ENCODE results near the gene SLC22A23.

The SLC22A23 gene

DNA sequence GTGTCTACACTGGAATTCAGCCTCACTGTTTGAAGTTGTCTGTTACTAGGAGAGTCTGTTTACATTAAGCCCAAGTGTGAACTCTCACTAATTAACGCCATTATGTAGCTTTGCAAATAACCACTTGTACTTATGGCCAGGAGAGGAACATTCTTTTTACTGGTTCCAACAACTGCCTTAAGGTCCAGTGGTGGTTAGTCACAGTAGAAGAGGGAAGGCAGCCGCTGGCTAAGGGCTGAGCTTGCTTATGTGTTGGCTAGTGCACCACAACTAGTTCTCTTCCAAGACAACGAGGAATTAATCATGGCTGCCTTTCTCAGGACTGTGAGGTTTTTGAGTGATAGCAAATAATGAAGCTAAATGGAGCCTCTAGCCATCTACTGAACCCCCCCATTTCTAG lies 14.9 kb upstream of the SLC22A23 start:
- no peak for DNase-seq

DNA sequence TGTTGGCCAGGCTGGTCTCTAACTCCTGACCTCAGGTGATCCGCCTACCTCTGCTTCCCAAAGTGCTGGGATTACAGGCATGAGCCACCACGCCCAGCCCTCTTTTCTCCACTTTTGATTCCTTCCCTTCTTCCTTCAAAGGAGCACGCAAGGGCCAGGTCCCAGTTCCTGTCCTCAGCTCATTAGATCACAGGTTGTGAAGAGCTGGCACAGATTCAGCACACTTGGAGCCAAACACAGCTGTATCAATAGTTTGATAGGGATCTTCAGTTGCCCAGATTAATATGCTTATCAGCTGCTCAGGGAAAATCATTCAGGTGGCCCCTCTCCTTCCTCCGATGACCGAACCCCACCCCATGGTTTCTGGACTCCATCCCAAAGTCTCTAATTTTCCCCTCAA lies 14.4 kb upstream of the SLC22A23 start:
- DNase-seq: no peak

DNA sequence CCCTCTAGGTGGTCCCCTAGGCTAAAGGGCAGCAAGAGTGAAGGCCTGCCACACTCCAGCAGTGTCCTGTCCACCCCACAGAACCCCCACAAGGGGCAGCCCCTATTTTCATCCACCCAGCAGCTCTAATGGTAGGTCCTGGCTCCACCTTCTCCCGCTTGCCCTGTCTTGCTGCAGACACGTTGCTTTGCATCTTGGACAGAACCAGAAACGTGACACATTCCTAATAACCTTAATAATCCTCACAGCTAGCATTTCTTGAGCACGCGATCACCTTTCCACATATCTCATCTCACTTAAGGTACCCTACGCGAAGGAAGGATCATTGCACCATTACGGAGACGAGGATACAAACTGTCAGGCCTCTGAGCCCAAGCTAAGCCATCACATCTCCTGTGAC lies 11.7 kb upstream of the SLC22A23 start:
- no peak for DNase-seq

DNA sequence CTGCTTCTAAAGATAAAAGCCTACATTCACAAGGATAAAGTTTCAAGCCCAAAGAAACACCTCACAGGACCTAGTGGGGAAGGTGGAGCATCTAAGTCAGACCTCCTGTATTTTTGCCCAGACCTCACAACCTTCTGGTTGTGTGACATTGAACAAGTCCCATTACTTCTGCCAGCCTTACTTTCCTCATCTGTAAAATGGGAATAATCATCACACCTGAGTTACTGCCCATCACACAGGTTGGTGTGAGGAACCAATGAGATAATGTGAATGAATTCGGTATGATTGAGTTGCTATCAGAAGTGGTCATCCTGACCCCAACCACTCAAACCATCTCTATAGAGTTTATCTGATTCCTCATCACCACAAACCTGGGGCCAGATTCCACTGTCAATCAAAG lies 11.1 kb upstream of the SLC22A23 start:
- no peak for DNase-seq

DNA sequence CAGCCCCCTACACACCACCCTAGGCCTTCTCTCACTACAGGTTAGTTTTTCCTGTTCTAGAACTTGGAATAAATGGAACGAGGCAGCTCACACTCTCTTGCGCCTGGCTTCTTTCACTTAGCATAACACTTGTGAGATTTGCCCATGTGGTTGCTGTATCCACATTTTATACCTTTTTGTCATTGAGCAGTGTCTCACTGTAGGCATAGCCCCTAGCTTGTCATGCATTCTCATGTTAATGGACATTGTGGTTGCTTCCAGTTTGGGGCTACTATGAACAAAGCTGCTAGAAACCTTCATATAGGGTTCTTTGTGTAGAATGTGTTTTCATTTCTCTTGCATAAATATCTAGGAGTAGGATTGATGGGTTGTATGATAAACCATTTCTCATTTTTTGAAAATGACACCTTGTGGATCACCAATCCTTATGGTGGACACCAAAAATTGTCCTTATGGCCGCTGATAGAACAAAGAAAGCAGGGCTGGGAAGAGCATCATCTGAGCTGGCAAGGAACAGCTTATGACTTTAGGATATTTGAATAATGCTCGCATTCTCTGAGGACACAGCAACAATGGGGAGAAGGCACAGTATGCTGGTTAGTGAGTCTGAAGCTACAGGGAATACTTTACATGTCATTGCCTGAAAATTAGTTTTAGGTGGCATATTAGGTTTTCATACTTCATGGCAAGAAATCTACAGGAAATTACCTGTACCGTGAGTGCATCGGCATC lies 9.8 kb upstream of the SLC22A23 start:
- DNase-seq: no peak

DNA sequence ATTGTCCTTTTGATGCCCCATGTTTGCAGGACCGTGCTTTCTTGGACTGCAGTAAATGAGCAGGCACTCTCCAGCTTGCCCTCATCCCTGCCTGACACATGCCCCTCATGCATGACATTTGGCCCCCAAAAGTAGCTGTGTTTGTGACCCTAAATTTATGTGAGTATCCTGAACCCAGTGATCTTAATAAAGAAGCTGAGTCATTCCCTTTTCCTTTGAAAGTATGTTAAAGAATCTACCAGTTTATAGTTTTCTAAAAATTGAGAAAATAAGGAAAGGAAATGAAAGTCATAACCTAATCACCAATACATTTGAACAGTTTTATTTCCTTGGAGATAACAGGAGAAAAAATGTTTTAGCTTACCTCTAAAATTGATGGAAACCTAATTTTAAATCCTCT lies 3.4 kb upstream of the SLC22A23 start:
- DNase-seq: no peak

DNA sequence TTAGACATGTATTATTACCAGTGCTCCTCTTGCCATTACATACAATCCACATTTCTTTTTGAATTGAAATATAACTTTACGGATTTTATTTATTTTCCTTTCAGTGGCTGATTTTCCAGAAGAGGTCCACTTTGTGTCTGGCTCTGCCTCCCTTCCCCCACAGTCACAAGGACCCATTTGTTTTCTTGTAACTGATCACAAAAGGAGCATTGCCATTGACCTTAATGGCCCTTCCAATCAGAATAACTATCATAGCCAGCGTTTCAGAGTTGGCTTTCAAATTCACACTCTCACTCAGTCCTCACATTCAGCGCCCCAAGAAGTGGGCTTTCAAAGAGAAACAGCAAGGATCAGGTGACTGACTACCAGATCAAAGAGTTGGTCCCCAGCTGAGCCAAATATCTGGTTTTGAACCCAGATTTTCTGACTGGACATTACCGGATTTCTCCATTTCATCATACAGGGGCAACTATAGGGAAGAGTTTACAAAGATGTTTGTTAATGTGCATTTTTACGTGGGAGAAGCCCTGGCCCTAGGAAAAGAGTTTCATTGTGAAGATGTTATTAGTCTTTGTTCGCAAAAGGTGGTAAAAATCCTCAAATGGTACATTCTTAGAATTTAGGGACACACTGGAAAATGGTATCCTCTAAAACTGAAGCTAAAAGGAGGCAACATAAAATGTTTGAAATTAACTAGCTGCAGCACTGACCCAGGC lies 2.0 kb upstream of the SLC22A23 start:
- no peak for DNase-seq

DNA sequence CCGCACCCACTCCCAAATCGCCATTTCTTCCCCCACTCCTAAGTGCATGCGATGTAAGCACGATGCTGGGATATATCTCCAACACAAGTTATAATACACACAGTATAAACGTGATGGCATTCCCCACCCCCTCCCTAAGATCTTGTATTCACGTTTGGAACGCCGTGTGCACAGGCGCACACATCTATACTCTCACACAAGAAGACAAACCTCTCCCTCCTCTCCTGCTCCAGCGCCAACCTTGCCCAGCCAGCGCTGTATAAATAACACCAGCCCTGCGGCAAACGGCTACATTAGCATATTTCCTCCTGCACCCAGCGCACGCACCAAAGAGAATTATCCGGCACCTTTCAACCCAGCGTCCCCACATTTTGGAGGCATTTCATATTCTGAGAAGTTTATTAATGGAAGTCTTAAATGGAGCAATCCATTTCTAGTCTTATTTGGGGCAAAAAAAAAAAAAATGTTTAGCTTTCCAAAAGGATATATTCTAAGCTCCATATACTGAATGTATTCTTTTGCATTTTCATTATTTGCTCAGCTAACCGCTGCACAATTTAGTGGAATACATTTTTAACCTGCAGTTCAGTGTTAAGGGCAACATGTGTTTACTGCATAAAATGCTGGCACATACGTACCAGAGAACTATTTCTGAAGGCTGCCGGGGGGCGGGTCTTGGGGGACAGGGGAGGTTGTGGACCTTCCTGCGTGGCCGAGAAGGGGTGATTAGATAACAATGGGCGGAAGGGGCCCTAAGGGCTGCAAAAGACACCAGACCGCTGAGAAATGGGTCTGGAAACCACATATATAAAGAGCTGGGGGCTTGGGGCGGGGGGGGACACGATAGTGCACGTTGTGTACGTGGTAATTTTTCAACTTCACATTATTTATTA lies 1.1 kb upstream of the SLC22A23 start:
- DNase-seq: no peak

DNA sequence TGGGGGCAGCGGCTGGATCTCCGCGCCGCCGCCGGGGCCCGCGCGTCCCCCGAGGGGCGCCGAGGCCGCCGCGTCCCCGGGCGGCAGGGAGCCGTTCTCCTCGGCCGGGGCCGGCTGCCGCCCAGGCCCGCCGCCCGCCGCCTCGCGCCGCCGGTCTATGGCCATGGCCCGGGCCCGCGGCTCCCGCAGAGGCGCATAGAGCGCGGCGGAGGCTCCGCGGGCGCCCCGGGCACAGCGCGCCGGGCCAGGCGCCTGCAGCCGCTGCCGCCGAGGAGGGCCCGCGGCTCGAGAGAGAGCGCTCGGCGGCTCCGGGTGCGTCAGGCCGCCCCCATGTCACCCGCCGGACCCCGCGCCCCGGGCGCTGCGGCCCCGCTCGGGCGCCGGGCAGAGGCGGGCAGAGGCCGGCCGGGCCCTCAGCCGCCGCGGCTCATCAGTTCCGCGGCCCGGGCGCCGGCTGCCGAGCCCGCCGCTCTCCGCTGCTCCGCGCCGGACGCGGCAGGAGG lies 404 bp downstream of the SLC22A23 start:
- DNase-seq: no peak

DNA sequence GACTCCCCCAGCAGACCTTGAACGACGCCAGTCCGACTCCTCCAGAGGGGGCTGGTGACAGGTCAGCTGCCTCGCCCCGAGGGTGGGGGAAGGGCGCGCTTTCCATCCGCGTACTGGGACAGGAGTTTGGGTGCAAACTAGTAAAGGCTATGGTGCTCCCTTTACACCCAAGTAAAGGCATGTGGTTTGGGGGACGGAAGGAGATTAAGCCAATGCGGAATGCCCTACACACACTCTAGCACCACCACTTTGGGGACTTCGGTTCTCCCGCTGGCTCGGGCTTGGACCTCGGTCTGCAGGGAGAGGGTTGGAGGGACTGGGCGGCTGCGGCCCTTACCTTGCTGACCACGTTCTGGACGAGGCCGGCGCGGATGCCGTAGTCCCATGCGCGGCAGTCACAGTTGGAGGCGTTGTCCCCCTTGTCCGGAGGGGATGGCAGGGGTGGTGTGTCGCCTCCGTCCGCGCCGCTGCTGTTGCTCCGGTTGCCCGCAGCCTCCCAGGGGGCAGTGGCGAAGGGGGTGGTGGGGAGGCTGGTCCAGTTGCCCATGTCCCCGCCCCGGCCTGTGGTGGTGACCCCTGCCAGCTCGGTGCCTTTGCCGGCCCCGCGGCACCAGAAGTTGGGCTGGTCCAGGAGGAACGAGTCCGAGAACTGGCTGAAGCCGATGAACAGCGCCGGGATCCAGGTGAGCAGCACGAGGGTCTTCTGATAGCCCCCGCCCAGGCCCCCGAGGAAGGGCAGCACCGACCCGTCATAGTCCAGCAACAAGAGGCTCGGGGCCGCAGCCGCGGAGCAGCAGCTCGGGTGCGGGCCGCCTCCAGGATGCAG lies 1.1 kb downstream of the SLC22A23 start:
- no peak for DNase-seq

DNA sequence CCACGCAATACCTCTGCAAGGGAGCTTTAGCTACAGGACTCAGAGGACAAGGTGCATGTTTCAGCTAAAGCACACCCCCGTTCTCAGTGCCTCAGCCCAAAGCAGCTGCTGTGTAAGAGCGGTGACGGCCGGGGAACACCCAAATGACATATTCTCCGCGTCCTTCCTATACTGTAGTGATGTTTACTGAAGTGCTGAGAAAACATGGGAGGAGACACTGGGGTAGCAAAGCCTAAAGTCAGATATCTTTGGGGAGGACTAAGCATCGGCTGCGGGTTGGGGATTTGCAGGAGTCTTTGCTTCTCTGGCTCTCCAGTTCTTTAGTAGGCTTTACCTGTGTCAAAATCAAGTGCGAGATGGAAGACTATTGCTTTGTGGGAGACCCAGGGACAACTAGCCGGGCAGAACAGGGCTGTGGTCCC lies 1.7 kb downstream of the SLC22A23 start:
- no peak for DNase-seq

DNA sequence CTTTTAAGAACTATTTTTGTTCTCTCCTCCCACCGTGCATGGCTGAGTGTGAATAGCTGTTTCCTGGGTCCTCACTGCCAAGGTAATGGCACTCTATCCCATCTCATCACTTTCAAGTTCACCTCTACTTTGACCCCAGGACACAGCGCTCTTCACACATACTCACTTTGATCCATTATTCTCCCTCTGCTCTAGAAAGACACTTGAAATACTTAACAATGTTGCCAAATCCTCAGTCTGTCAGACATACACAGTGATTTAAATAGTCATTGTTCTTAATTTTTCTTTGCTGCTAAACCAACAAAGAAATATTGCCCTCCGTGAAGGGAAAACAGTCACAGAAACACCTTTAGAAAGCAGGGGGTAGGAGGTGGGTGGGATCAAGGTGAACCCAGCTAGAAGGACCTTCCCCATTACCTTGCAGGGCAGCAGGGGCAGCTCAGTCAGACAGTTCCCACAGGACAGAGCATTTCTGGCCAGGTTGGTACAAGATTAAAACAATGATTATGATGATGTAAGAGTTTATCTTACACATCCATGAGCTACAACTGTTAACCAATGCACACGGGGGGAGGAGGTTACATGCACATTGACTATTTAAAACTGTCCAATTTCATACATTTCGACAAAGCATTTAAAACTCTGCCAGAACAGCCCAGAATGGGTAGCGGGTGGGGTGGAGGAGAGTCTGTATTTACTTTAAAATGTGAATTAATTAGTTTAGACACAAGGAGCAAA lies 2.4 kb downstream of the SLC22A23 start:
- DNase-seq: no peak

DNA sequence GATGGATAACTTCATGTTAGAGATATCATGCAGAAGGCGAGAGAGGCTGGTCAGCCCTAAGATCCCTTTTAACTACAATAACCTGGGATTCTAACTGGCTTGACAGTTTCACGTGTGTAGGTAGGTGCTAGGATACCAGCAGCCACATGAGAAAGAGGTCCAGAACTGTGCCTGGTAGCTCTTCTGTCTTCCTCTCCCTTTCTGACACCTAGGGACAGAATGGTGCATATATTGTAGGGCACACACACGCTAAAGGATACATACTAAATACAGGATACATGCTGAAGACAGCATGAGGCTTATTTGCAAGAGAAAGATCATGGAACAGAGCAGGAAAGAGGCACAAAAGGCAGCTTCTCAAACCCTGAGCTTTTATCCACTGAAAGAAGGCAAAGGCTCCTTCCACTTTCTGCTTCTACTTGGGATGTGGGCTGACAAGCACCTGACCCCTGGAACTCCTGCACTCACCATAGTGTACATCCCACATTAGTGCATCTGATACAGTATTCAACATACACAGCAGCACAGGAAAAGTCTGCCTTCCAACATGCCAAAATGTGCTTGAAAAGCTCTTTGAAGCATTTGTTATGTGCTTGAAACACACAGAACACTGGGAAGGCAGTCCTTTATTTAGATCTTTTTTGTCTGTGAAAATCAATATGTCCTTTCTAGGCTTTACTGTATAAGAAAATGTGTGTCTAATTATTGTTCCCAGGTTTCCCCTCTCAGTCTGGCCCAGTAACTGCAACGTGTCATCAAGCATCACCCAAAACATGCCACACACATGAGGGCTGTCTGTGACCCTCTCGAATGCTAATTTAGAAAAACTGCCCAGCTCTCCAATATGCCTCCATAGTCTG lies 3.2 kb downstream of the SLC22A23 start:
- no peak for DNase-seq

DNA sequence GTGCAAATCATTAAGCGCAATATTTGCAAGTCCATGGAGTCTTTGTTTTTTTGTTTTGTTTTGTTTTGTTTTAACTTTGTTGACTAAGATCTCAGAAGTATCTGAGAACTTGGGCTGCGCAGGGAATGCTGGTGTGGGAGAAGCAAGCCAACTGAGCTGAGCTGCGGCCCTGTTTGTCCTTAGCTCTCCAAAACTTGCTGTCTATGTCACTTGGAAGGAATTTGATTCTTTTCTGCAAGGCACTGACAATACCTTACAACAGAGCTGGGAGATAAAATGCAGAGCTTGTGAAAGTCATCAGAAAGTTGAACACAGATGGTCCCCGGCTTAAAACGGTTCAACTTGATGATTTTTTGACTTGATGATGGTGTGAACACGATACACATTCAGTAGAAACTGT lies 5.4 kb downstream of the SLC22A23 start:
- no peak for DNase-seq

DNA sequence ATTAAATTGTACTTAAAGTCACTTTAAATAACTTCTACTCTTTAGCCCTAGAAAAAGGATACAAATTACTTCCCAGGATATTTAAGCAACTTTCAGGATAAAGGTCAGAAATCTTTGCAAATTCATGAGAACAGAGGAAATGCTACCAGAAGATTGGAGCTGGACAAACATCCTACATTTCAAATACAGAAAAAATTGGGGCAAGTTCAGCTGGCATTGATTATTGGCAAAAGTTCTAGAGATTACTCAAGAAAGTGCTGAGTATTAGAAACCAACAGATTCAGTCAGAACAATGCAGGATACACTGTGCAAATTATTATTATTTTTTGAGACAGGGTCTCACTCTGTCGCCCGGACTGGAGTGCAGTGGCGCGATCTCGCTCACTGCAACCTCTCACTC lies 6.0 kb downstream of the SLC22A23 start:
- DNase-seq: no peak

DNA sequence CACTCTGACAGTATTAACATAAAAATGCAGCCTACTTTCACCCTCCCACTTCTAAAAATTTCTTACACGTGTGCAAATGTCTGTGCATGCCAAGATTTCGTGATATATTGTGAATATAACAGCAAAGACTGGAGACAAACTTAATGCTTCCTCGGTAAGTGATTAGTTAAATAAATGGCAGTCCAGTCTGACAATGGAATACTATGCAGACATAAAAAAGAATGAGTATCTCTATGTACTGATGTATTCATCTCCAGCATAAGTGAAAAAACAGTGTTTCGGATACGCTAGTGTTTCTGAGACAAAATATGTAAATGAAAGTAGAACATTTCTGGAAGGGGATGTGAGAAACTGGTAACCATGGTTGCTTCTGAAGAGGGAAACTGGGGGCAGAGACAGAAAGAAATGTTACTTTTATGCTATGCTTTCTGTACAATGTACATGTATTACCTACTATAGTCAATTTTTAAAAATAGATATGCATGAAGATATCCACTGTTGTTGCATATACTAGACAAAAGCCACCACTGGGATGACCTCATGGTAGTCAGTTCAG lies 7.0 kb downstream of the SLC22A23 start:
- no peak for DNase-seq

DNA sequence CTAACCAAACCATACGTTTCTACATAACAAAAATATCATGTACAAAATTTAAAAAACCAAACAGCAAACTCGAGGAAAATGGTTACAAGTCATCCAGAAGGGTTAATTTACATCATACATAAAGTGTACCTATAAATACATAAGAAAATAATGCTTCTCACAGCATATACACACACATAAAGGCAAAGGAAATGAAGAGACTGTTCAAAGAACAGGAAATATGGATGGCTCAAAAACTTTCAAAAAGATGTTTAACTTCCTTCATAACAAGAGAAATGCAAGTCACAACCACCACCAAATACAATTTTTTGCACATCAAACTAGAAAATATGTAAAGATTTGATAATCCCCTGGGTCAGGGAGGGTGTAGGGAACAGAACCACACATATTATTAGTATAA lies 7.5 kb downstream of the SLC22A23 start:
- DNase-seq: no peak

DNA sequence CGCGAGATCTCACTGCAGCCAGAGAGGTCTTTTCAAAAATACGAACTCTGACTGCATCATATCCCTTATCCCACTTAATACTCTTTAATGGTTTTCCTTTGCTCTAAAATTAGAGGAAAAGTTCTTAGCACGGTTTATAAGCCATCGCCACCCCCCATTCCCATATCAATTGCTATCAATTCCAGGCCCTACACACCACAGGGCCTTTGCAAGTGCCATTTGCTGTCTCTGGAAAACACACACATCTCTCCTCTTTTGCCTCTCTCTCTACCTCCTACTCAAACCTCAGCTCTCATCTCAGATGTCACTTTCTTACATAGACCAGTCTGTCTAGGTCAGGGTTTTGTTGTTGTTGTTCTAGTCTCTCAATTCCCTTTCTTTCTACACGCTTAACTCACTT lies 9.8 kb downstream of the SLC22A23 start:
- DNase-seq: no peak

DNA sequence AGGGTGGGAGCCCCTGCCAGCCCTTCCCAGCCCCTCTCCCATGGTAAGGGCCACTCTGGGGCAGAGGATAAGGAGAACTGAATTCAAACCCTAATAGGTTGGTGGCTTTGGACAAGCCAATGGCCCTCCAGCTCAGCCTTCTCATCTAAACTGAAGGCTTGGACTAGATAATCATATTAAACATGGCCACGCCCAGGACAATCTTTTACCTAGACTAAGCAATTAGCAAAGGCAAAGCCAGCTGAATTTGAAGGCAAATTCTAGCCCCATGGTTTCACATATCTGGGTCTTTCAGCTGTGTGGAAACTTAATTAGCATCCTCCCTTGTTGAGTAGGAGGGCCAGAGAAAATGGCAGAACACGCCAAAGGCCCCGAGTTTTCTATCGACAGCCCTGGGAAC lies 10.7 kb downstream of the SLC22A23 start:
- no peak for DNase-seq

DNA sequence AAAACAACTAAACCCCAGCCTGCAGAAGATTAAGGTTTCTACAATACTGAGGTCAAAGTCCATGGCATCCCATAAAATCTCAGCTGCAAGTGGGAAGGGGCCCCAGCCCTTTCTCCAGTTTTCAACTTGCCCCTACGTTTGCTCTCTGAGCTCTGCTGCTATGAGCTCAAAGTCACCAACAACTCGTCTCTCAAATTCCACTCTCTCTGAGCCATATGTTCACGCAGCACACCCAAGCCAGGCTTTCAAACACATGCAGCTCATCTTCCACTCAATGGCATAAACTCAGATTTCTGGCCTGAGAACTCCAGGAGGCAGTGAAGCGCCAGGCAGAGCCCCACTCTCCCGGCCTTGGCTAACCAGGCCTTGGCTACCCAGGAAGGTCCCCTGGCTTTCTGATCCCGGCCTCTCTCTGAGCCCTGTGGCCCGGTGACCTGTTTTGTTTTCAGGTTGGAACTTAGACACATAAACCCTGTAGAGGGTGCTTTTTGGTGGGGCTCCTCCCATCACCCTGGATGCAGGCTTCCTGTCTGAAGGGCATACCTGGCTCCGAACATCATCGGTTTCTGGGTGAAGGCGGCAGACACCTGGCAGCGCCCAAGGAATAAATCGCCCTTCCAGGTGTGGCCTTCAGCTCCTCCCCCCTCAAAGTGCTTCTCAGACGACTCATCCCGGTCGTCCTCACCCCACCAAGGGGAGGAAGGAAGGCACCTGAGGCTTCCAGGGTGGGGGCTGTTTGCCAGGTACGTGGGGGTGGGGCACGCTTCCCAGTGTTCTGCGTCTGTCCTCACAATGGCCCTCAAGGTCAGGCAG lies 12.4 kb downstream of the SLC22A23 start:
- no peak for DNase-seq

All from HCEC 1CT (cell line).